Measurements from ENCODE around the gene STPG4.
"Not testable (repeated sequence)": the region's sequence is repeated elsewhere in the genome, so short reads cannot be mapped to it uniquely, and the experiment has no call there.

The STPG4 gene

DNA sequence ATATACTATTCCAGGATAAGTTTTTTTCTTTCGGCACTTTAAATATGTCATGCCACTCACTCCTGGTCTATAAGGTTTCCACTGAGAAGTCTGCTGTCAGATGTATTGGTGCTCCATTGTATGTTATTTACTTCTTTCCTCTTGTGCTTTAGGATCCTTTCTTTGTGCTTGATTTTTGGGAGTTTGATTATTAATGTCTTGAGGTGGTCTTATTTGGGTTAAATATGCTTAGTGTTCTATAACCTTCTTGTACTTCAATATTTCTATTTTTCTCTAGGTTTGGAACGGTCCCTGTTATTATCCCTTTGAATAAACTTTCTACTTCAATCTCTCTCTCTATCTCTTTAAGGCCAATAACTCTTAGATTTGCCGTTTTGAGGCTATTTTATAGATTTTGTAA, 28.3 kb downstream of the STPG4 start:
- no peak for DNase-seq (ENCODE audit: low read depth)

GRCh38 chr2:47124740-47125139, 30.4 kb downstream of the STPG4 start:
- DNase-seq (ENCODE audit: low read depth), result not testable (repeated sequence)

DNA sequence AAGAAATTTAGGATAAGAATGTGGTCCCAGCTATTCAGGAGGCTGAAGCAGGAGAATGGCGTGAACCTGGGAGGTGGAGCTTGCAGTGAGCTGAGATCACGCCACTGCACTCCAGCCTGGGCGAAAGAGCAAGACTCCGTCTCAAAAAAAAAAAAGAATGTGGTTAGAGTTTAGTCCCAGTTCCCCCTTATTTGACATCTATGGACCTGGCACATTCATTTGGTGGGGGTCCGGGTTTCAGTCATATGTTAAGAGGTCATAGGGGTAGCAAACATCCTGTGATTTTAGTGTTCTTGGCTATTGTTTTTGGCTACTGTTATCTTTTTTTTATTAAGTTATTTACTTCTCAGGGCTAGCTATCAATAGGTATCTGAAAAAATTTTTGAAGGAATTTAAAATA, 34.7 kb downstream of the STPG4 start:
- not testable (repeated sequence) for DNase-seq (ENCODE audit: low read depth)

- DNase-seq (ENCODE audit: low read depth), result no peak
These were observed 36.1 kb downstream of the STPG4 start for GRCh38 chr2:47119001-47119400.

- DNase-seq (ENCODE audit: low read depth), result no peak
These were observed 36.5 kb downstream of the STPG4 start for GRCh38 chr2:47118581-47118980.

GRCh38 chr2:47112665-47113435, 42.3 kb downstream of the STPG4 start:
- no peak for DNase-seq (ENCODE audit: low read depth)

DNA sequence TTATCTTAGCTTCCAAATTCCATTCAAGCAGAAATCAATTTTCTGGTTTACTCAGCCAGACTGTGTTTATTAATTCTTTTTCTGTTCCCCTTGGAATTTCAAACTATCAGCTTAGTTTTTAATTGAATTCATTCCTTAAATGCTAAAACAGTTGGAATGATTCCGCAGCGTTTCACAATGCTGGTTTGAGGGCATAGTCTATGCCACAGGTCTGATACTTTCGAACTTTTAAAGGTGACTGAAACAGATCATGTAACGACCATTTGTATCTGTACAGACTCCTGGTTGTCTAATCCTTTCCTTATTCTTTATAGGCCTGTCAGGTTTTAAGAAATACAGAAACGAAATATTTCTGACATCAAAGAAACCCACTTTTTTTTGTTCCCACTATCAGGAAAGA, 45.4 kb downstream of the STPG4 start:
- DNase-seq (ENCODE audit: low read depth), result no peak

- no peak for DNase-seq (ENCODE audit: low read depth)
These were observed 46.1 kb downstream of the STPG4 start for GRCh38 chr2:47109007-47109375.

DNA sequence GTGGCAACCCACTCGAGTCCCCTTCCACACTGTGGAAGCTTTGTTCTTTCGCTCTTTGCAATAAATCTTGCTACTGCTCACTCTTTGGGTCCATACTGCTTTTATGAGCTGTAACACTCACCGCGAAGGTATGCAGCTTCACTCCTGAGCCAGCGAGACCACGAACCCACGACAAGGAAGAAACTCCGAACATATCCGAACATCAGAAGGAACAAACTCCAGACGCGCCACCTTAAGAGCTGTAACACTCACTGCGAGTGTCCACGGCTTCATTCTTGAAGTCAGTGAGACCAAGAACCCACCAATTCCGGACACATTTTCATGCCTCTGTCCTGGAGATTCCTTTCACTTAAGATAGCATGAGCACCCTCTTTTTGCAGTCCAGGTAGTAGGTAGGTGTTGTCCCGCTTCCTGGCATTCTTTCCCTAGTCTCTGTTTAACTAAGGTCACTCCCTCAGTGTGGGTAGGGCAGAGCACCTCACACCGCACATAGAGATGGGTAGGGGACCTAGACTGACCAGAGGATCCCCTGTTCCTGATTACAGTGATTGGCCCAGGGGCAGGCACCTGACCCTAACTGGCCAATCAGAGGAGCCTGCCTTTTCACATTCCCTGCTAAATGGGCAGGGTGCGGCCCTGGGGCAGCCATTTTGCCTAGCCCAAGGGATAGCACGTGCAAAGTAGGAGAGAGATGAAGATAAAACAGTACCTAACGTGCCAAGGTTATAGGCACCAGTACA, 46.7 kb downstream of the STPG4 start:
- not testable (repeated sequence) for DNase-seq (ENCODE audit: low read depth)

DNA sequence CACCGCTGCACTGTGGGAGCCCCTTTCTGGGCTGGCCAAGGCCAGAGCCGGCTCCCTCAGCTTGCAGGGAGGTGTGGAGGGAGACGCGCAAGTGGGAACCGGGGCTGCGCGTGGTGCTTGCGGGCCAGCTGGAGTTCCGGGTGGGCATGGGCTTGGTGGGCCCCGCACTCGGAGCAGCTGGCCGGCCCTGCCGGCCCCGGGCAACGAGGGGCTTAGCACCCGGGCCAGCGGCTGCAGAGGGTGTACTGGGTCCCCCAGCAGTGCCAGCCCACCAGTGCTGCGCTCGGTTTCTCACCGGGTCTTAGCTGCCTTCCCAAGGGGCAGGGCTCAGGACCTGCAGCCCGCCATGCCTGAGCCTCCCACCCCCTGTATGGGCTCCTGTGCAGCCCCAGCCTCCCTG, 47.9 kb downstream of the STPG4 start:
- not testable (repeated sequence) for DNase-seq (ENCODE audit: low read depth)

- DNase-seq (ENCODE audit: low read depth), result not testable (repeated sequence)
These were observed 48.9 kb downstream of the STPG4 start for GRCh38 chr2:47106231-47106630.

- not testable (repeated sequence) for DNase-seq (ENCODE audit: low read depth)
These were observed 55.4 kb downstream of the STPG4 start for GRCh38 chr2:47099712-47100111.

DNA sequence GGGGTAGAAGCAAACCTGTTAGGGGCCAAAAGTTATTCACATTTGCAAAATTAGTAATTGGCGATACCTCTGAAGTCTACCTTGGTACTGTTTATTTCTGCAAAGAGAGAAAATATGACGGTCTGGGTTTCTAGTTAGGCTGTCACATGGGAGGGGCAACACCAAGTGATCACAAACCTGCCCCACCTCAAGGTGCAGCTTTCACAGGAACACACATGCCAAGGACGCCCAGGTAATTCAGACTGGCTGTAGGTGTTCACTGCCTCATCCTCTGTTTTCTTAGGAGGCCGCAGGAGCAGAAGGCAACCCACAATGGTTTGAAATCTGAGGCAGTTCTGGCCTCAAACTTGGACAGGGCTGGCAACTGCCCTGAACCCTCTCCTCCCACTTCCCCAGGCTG, 56.2 kb downstream of the STPG4 start:
- no peak for DNase-seq (ENCODE audit: low read depth)

DNA sequence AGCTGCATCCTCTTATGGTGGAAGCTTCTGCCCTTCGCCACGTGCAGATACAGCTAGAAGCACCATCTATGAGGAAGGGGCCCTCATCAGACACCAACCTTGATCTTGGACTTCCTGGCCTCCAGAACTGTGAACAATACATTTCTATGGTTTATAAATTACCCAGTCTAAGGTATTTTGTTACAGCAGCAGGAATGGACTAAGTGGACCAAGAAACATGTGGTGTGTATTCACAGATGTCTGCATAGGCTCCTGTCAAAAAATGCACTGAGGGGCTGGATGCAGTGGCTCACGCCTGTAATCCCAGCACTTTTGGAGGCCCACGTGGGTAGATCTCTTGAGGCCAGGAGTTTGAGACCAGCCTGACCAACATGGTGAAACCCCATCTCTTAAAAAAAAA, 57.5 kb downstream of the STPG4 start:
- no peak for DNase-seq (ENCODE audit: low read depth)

DNA sequence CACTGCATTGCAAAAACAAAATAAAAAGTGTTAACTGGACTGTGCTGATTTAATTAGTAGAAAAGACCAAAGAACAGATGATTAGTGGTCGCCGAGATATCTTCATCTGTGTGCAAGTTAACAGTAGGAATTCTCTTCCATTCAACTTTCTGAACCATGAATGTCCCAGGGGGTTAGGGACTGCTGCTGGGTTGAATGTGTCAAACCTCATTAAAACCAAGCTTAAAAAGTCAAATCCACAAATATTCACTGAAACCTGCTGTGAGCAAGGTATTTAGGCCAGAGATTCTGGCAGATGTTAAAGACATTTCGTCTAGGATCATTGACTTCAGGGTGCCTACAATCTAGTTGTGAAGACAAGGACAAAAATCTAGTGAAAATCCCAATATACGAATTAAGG, 58.7 kb downstream of the STPG4 start:
- DNase-seq (ENCODE audit: low read depth), result no peak

DNA sequence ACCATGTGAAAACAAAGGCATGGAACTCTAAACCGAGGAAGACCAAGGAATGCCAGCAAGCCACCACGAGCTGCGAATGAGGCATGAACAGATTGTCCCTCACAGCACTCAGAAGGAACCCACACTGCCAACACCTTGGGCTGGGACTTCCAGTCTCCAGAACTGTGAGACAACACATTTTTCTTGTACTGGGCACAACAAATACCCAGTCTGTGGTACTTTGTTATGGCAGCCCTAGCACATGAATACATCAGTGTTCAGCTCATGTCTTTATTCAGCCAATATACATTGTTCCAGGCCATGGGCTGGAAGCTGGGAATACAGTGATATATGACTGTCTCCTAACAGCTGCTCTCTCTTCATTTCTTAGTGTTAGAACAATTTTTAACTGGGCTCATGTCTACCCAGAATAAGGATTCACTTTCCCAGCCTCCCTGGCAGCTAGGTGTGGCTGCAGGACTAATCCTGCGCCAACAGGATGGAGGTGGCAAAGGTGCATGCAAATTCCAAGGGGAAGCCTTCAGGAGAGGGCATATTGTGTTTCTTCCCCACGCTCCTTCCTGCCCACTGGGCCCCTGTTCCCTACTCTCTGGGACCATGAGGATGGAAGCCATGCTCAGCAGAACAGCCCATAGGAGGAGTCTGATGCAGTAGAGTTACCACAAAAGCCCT, 59.6 kb downstream of the STPG4 start:
- DNase-seq (ENCODE audit: low read depth), result no peak

GRCh38 chr2:47094511-47095142, 60.5 kb downstream of the STPG4 start:
- no peak for DNase-seq (ENCODE audit: low read depth)

GRCh38 chr2:47093626-47094025, 61.5 kb downstream of the STPG4 start:
- no peak for DNase-seq (ENCODE audit: low read depth)

DNA sequence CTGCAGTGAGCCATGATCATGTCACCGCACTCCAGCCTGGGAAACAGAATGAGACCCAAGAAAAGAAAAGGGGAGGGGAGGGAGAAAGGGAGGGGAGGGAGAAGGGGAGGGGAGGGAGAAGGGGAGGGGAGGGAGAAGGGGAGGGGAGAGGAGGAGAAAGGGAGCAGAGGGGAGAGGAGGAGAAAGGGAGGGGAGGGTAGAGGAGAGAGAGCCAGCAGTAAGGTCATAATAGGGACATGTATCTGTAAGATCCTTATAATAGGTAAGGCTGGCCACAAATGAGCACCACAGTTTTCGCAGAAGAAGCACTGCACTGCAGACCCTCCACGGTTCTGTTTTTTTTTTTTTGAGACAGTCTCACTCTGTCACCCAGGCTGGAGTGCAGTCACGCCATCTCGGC, 62.6 kb downstream of the STPG4 start:
- no peak for DNase-seq (ENCODE audit: low read depth)

GRCh38 chr2:47091118-47091517, 64.0 kb downstream of the STPG4 start:
- no peak for DNase-seq (ENCODE audit: low read depth)

GRCh38 chr2:47089083-47089464, 66.0 kb downstream of the STPG4 start:
- DNase-seq (ENCODE audit: low read depth), result no peak

- DNase-seq (ENCODE audit: low read depth), result no peak
These were observed 66.6 kb downstream of the STPG4 start for GRCh38 chr2:47088371-47089082.

Measured in stimulated activated CD8-positive, alpha-beta memory T cell treated with anti-CD3 and anti-CD28 coated beads, Interleukin-12 subunit alpha, Interleukin-12 subunit beta, amount 100 ng/mL, for 4 hours (primary cell).